Type B pancreatic cell (in vitro differentiated cells): ENCODE data around the gene DHX58. TPM values are rescaled to one million over a fixed set of nuclear protein-coding genes. Genes with fewer than 3 reads are reported as not detected.

Source experiments
- DNase-seq: peaks from one replicate; pipeline ENCODE4 v3.0.0; 2021; ENCODE audit warnings: mixed read lengths; ENCODE audit not compliant: unreplicated experiment; ENCODE audit errors: extremely low spot score
- H3K27ac Mint-ChIP-seq: 2 replicates; pipeline ENCODE4 v1.8.0; 2021; ENCODE audit warnings: mild to moderate bottlenecking, mixed read lengths
- H3K27me3 Mint-ChIP-seq: 2 replicates; pipeline ENCODE4 v1.8.0; 2021; ENCODE audit warnings: mixed read lengths
- H3K36me3 Mint-ChIP-seq: 2 replicates; pipeline ENCODE4 v1.8.0; 2021; ENCODE audit warnings: mixed read lengths
- H3K4me1 Mint-ChIP-seq: one replicate; pipeline ENCODE4 v1.8.0; 2021; ENCODE audit warnings: mixed read lengths; ENCODE audit not compliant: unreplicated experiment
- H3K4me3 Mint-ChIP-seq: 2 replicates; pipeline ENCODE4 v1.8.0; 2021; ENCODE audit warnings: mild to moderate bottlenecking, mixed read lengths
- H3K9me3 Mint-ChIP-seq: 2 replicates; pipeline ENCODE4 v1.8.0; 2021; ENCODE audit warnings: mixed read lengths
- total RNA-seq: library from RNA; stranded (reverse); gene quantifications from 2 replicates; pipeline ENCODE4 v1.2.1, GENCODE V29; 2021; ENCODE audit warnings: low replicate concordance
- TF ChIP-seq, protein P1 (sequence below): fragments of 200-600 bp; sonication (generic); conservative IDR thresholded peaks from 2 replicates; pipeline ENCODE4 v1.5.0; 2021; ENCODE audit warnings: antibody characterized with exemption, mild to moderate bottlenecking

The DHX58 gene
- total RNA-seq, 1 donor from 2014 or later = 0.72 TPM

DNA sequence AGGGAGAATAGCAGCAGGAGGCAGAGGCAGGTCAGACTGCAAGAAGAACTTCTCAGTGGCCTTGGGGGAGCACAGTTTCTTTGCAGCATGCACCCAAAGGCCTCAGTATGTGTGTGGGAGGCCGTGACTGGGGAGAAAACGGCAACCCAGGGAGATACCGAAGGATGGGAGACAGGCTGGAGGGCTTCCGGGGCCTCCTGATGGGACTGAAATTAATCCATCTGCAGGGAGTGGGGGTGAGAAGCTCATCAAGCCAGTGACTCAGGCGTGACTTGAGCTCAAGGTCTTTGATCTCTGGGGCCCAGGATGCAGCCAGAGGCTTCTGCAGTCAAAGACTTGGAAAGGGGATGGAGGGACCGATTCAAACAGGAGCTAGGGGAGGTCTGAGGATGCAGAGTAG lies 57.0 kb downstream of the DHX58 start:
- no peaks in the 10 kb centered on the region for H3K9me3 Mint-ChIP-seq
- peak overlapping the region; percentile 58 for H3K27ac Mint-ChIP-seq

DNA sequence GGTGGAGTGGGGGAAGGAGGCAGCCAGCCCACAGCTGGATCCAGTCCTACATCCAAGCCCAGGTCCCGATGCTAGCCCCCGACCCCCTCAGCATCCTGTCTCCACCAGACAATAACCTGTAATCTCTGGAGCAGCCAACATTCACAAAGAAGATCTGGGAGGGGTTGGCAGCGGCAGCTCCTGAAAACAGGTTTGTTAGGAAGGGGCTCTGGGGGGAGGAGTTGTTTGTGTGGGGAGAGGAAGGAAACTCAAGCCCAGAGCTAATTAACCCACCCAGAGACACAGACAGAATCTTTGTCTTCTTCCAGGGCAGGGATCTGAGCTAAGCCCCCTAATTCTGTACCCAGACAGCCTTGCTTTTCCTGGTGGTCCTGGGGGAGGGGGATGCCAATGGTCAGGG lies 57.5 kb downstream of the DHX58 start:
- DNase-seq = no peak
- no peaks in the 10 kb centered on the region for H3K36me3 Mint-ChIP-seq
- H3K4me1 Mint-ChIP-seq = peaks cover 21% of the 10 kb centered on the region
- TF ChIP-seq, protein P1, sequence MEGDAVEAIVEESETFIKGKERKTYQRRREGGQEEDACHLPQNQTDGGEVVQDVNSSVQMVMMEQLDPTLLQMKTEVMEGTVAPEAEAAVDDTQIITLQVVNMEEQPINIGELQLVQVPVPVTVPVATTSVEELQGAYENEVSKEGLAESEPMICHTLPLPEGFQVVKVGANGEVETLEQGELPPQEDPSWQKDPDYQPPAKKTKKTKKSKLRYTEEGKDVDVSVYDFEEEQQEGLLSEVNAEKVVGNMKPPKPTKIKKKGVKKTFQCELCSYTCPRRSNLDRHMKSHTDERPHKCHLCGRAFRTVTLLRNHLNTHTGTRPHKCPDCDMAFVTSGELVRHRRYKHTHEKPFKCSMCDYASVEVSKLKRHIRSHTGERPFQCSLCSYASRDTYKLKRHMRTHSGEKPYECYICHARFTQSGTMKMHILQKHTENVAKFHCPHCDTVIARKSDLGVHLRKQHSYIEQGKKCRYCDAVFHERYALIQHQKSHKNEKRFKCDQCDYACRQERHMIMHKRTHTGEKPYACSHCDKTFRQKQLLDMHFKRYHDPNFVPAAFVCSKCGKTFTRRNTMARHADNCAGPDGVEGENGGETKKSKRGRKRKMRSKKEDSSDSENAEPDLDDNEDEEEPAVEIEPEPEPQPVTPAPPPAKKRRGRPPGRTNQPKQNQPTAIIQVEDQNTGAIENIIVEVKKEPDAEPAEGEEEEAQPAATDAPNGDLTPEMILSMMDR = no peak
- H3K27ac Mint-ChIP-seq = peak overlapping the region; percentile 58
- peaks cover 41% of the 10 kb centered on the region for H3K27me3 Mint-ChIP-seq
- H3K4me3 Mint-ChIP-seq = peak overlapping the region; percentile 70
- no peaks in the 10 kb centered on the region for H3K9me3 Mint-ChIP-seq

More for the DNA sequence above, 57.0 kb downstream of the DHX58 start:
- TF ChIP-seq, protein P1 = no peak
- Mint-ChIP-seq H3K4me3 (no peak overlapping the region), H3K27me3 (peaks cover 44% of the 10 kb centered on the region), H3K4me1 (peaks cover 21% of the 10 kb centered on the region), H3K36me3 (no peaks in the 10 kb centered on the region)
- no peak for DNase-seq

DNA sequence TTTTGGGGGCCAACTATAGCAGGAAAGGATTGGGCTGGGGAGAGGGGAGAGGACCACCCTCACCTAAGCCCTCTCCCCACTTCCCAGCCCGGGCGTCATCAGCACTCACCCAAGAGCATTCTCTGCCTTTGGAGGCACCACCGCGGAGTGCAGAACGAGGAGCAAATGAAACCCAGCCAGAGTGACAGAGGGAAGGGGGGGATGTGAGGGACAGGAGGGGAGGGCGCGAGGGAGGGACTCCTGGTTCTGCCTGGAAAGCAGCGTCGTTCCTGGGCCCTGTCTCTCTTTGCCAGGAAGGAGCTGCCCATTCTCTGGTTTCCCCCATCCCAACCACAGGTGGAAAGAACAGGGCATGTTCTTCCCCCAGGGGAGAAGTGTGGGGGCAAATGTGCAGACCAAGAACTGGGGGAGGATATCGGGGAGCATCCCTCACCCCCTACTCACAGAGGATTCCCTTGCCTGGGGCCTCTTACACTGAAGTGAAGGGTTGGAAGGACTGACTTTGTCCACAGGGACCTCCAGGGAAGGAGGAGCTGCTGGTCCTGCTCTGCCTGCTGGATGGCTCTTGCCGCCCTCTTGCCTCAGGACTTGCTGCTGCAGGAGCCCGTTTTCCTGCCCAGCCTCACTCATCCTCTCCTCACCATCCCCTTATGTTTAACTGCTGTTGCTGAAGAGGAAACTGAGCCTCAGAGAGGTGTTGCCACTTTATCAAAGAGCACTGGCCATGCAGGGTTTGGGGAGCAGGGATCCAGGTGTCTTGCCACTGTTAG lies 58.6 kb downstream of the DHX58 start:
- Mint-ChIP-seq H3K9me3 (no peaks in the 10 kb centered on the region), H3K4me1 (peaks cover 21% of the 10 kb centered on the region), H3K4me3 (peak overlapping the region; percentile 2), H3K27ac (no peak overlapping the region), H3K36me3 (no peaks in the 10 kb centered on the region), H3K27me3 (peaks cover 41% of the 10 kb centered on the region)
- DNase-seq = no peak
- TF ChIP-seq, protein P1 = no peak

GRCh38 chr17:42052346-42052877 lies 60.1 kb downstream of the DHX58 start:
- H3K9me3 Mint-ChIP-seq = no peaks in the 10 kb centered on the region
- TF ChIP-seq, protein P1 = no peak
- H3K36me3 Mint-ChIP-seq = no peaks in the 10 kb centered on the region
- H3K27ac Mint-ChIP-seq = no peak overlapping the region
- H3K4me3 Mint-ChIP-seq = peak overlapping the region; percentile 13
- H3K27me3 Mint-ChIP-seq = peaks cover 41% of the 10 kb centered on the region
- DNase-seq = no peak
- peaks cover 21% of the 10 kb centered on the region for H3K4me1 Mint-ChIP-seq

- H3K27ac Mint-ChIP-seq = no peak overlapping the region
- no peak for DNase-seq
- peaks cover 16% of the 10 kb centered on the region for H3K4me1 Mint-ChIP-seq
- TF ChIP-seq, protein P1 = no peak
- H3K9me3 Mint-ChIP-seq = no peaks in the 10 kb centered on the region
- peak overlapping the region; percentile 91 for H3K4me3 Mint-ChIP-seq
- H3K36me3 Mint-ChIP-seq = no peaks in the 10 kb centered on the region
- H3K27me3 Mint-ChIP-seq = peaks cover 41% of the 10 kb centered on the region
Observed at GRCh38 chr17:42051645-42052044, 60.9 kb downstream of the DHX58 start.

Other genes with a start within 250 kb of the DHX58 start
- 20.5 and 20.6 TPM in 2 replicates for gene KLHL11, start 247.3 kb downstream of the DHX58 start, total RNA-seq
- 160 and 161 TPM in 2 replicates for gene ACLY, start 193.8 kb downstream of the DHX58 start, total RNA-seq
- 1.9 and 4.5 TPM in 2 replicates for gene ODAD4, start 182.1 kb downstream of the DHX58 start, total RNA-seq
- gene CNP, start 145.9 kb downstream of the DHX58 start, total RNA-seq = 60.0 and 84.3 TPM in 2 replicates
- gene DNAJC7, start 95.3 kb downstream of the DHX58 start, total RNA-seq = 77.3 and 88.7 TPM in 2 replicates
- gene NKIRAS2, start 92.6 kb downstream of the DHX58 start, total RNA-seq = 44.7 and 45.0 TPM in 2 replicates
- 2.1 and 3.0 TPM in 2 replicates for gene C17orf113, start 62.1 kb downstream of the DHX58 start, total RNA-seq
- gene ZNF385C, start 14.2 kb downstream of the DHX58 start, total RNA-seq = 1.7 and 3.3 TPM in 2 replicates
- 36.0 and 63.5 TPM in 2 replicates for gene KAT2A, start 8.7 kb upstream of the DHX58 start, total RNA-seq
- gene HSPB9, start 10.1 kb upstream of the DHX58 start, total RNA-seq = 0.36 TPM in 1 of 2 replicates, not detected in the other
- 85.6 and 107 TPM in 2 replicates for gene RAB5C, start 42.3 kb upstream of the DHX58 start, total RNA-seq
- gene KCNH4, start 68.4 kb upstream of the DHX58 start, total RNA-seq = not detected in 2 replicates
- not detected in 2 replicates for gene HCRT, start 72.7 kb upstream of the DHX58 start, total RNA-seq
- 4.4 and 6.4 TPM in 2 replicates for gene GHDC, start 81.8 kb upstream of the DHX58 start, total RNA-seq
- gene STAT5B, start 163.7 kb upstream of the DHX58 start, total RNA-seq = 22.0 and 42.3 TPM in 2 replicates
- gene STAT5A, start 175.8 kb upstream of the DHX58 start, total RNA-seq = 1.6 and 2.0 TPM in 2 replicates